SIG-M5 treated with dmso at 0.1 percent for 504 hours (cell line): ENCODE measurements around the gene LRRC1.
"Not testable (repeated sequence)": the region's sequence is repeated elsewhere in the genome, so short reads cannot be mapped to it uniquely, and the experiment has no call there.

ENCODE experiments used
- DNase-seq: peaks from one replicate; lab custom pipeline; 2025; ENCODE audit not compliant: unreplicated experiment; lab: John Stamatoyannopoulos, UW

Gene LRRC1

GRCh38 chr6:53794720-53795339 is at the start of gene LRRC1:
LRRC1 (plus strand) TSS chr6:53795005; CDS start chr6:53795257, 252 bp downstream.
- DNase-seq, result peak; percentile 60

GRCh38 chr6:53746442-53747103 is 48.2 kb upstream of the LRRC1 start:
- DNase-seq, result peak; percentile 5

- DNase-seq, result no peak
Observed at GRCh38 chr6:53750052-53750650, 44.7 kb upstream of the LRRC1 start.

- DNase-seq, result no peak
Observed at GRCh38 chr6:53751417-53751816, 43.4 kb upstream of the LRRC1 start.

- DNase-seq, result no peak
Observed at GRCh38 chr6:53752440-53752839, 42.4 kb upstream of the LRRC1 start.

GRCh38 chr6:53752856-53753255 is 41.9 kb upstream of the LRRC1 start:
- DNase-seq, result no peak

GRCh38 chr6:53754330-53754729 is 40.5 kb upstream of the LRRC1 start:
- no peak for DNase-seq

GRCh38 chr6:53756396-53756795 is 38.4 kb upstream of the LRRC1 start:
- DNase-seq, result no peak

- no peak for DNase-seq
Observed at GRCh38 chr6:53758496-53758895, 36.3 kb upstream of the LRRC1 start.

GRCh38 chr6:53761036-53761435 is 33.8 kb upstream of the LRRC1 start:
- DNase-seq, result no peak

- no peak for DNase-seq
Observed at GRCh38 chr6:53765270-53765669, 29.5 kb upstream of the LRRC1 start.

- no peak for DNase-seq
Observed at GRCh38 chr6:53766930-53767329, 27.9 kb upstream of the LRRC1 start.

- no peak for DNase-seq
Observed at GRCh38 chr6:53767941-53768340, 26.9 kb upstream of the LRRC1 start.

GRCh38 chr6:53768636-53769035 is 26.2 kb upstream of the LRRC1 start:
- no peak for DNase-seq

- DNase-seq, result no peak
Observed at GRCh38 chr6:53770780-53771249, 24.0 kb upstream of the LRRC1 start.

GRCh38 chr6:53771785-53772624 is 22.8 kb upstream of the LRRC1 start:
- DNase-seq, result no peak

GRCh38 chr6:53773044-53773696 is 21.6 kb upstream of the LRRC1 start:
- DNase-seq, result no peak

- DNase-seq, result not testable (repeated sequence)
Observed at GRCh38 chr6:53776152-53776551, 18.7 kb upstream of the LRRC1 start.

GRCh38 chr6:53784991-53785390 is 9.8 kb upstream of the LRRC1 start:
- not testable (repeated sequence) for DNase-seq

GRCh38 chr6:53786832-53787231 is 8.0 kb upstream of the LRRC1 start:
- DNase-seq, result no peak

GRCh38 chr6:53790886-53791285 is 3.9 kb upstream of the LRRC1 start:
- no peak for DNase-seq
